ENCODE data around the gene TMEM190. TPM values are rescaled to one million over a fixed set of nuclear protein-coding genes. Genes with fewer than 3 reads are reported as not detected.
"Not testable (repeated sequence)": the region's sequence is repeated elsewhere in the genome, so short reads cannot be mapped to it uniquely, and the experiment has no call there.

Gene TMEM190
- total RNA-seq, 2 donors from 2014 or later: not detected

DNA sequence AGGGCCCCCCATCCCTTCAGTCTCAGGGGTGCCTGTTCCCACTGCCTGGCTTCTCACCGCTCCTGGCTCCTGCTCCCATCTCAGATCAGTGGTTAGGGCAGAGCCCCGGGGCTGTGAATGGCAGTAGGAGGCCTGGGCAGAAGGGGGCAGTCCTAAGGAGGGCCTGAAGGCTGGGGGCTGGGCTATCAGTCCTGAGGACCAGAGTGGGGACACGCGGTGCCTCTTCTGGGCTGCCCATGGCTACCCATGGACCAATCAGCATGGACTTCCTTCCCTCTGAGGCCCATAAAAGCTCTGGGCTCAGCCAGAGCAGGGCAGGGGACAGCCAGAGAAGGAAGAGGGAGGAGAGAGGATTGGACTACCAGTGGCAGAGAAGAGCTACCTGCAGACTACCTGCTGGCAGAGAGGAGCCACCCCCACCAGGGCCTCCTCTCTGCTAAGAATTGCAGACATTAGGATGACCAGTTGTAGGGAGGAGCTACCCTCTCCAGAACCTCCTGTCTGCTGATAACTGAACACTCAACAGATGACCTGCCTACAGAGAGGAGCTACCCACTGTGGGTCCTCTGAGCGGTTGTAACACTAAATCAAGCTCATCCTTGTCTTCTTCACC, 43.1 kb downstream of the TMEM190 start:
- TF ChIP-seq CTCF (IDR thresholded peaks at IDR 0.05): no peak
- no peak overlapping the region for H3K4me3 ChIP-seq
- no peaks in the 10 kb centered on the region for H3K36me3 ChIP-seq
- no peaks in the 10 kb centered on the region for H3K9me3 ChIP-seq
- ATAC-seq (ENCODE audit: insufficient number of reproducible peaks, low FRiP score, low read depth) (no peak), DNase-seq (ENCODE audit: low spot score) (no peak)
- no peaks in the 10 kb centered on the region for H3K27me3 ChIP-seq (replicated peaks; ENCODE audit: insufficient read depth)
- no peaks in the 10 kb centered on the region for H3K4me1 ChIP-seq (ENCODE audit: control insufficient read depth in 1 of 2, low read depth in 2 of 2)
- H3K27ac ChIP-seq: no peak overlapping the region

GRCh38 chr19:55421281-55421680, 44.7 kb downstream of the TMEM190 start:
- not testable (repeated sequence) for H3K27me3 ChIP-seq (replicated peaks; ENCODE audit: insufficient read depth); H3K36me3 ChIP-seq; ATAC-seq (ENCODE audit: insufficient number of reproducible peaks, low FRiP score, low read depth); H3K27ac ChIP-seq; H3K9me3 ChIP-seq; H3K4me1 ChIP-seq (ENCODE audit: control insufficient read depth in 1 of 2, low read depth in 2 of 2); H3K4me3 ChIP-seq; DNase-seq (ENCODE audit: low spot score)

- no peak overlapping the region for H3K27ac ChIP-seq
- TF ChIP-seq CTCF (IDR thresholded peaks at IDR 0.05): no peak
- DNase-seq (ENCODE audit: low spot score) (no peak), ATAC-seq (ENCODE audit: insufficient number of reproducible peaks, low FRiP score, low read depth) (no peak)
- H3K36me3 ChIP-seq: no peaks in the 10 kb centered on the region
- H3K27me3 ChIP-seq (replicated peaks; ENCODE audit: insufficient read depth): no peaks in the 10 kb centered on the region
- no peak overlapping the region for H3K4me3 ChIP-seq
- no peaks in the 10 kb centered on the region for H3K9me3 ChIP-seq
- no peaks in the 10 kb centered on the region for H3K4me1 ChIP-seq (ENCODE audit: control insufficient read depth in 1 of 2, low read depth in 2 of 2)
These were observed 46.8 kb downstream of the TMEM190 start for GRCh38 chr19:55423225-55424005.

DNA sequence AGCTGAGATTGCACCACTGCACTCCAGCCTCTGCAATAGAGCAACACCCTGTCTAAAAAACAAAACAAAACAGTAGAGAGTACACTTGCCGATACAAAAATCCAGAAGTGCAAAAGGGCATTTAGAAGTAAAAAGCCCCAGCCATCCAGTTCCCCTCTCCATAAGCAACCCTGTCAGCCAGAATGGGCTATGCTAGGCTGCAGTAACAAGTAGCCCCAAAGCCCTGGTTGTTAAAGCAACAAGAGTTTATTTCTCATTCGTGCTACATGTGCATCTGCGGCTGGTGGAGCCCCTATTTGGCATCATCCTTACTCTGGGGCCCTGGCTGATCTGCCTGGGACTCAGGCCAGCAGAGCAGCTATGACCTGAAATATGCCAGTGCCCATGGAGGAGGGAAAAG, 47.9 kb downstream of the TMEM190 start:
- Histone ChIP-seq H3K27me3 (replicated peaks; ENCODE audit: insufficient read depth) (no peaks in the 10 kb centered on the region), H3K9me3 (no peaks in the 10 kb centered on the region), H3K4me3 (no peak overlapping the region), H3K36me3 (no peaks in the 10 kb centered on the region), H3K4me1 (ENCODE audit: control insufficient read depth in 1 of 2, low read depth in 2 of 2) (no peaks in the 10 kb centered on the region), H3K27ac (no peak overlapping the region)
- DNase-seq (ENCODE audit: low spot score): no peak
- no peak for TF ChIP-seq CTCF (IDR thresholded peaks at IDR 0.05)
- no peak for ATAC-seq (ENCODE audit: insufficient number of reproducible peaks, low FRiP score, low read depth)

- Histone ChIP-seq H3K27ac (no peak overlapping the region), H3K4me1 (ENCODE audit: control insufficient read depth in 1 of 2, low read depth in 2 of 2) (no peaks in the 10 kb centered on the region), H3K4me3 (no peak overlapping the region), H3K36me3 (no peaks in the 10 kb centered on the region), H3K27me3 (replicated peaks; ENCODE audit: insufficient read depth) (no peaks in the 10 kb centered on the region), H3K9me3 (no peaks in the 10 kb centered on the region)
- ATAC-seq (ENCODE audit: insufficient number of reproducible peaks, low FRiP score, low read depth) (no peak), DNase-seq (ENCODE audit: low spot score) (no peak)
- TF ChIP-seq CTCF (IDR thresholded peaks at IDR 0.05): no peak
These were observed 49.4 kb downstream of the TMEM190 start for GRCh38 chr19:55426042-55426441.

Other genes starting within 250 kb of the TMEM190 start
- not detected for gene TNNT1, start 227.6 kb upstream of the TMEM190 start, total RNA-seq
- gene TNNI3, start 219.1 kb upstream of the TMEM190 start, total RNA-seq: not detected
- not detected for gene DNAAF3, start 210.2 kb upstream of the TMEM190 start, total RNA-seq
- not detected for gene SYT5, start 196.5 kb upstream of the TMEM190 start, total RNA-seq
- gene PTPRH, start 167.3 kb upstream of the TMEM190 start, total RNA-seq: 1 to 10 TPM in 1 of 2 donors, under 1 TPM in 1; 0.14 to 1.1 TPM
- 1 to 10 TPM; 2.4 to 4.8 TPM for gene TMEM86B, start 148.1 kb upstream of the TMEM190 start, total RNA-seq
- 10 to 100 TPM; 46.7 to 52.3 TPM for gene PPP6R1, start 117.8 kb upstream of the TMEM190 start, total RNA-seq
- 10 to 100 TPM; 26.8 to 26.9 TPM for gene HSPBP1, start 96.7 kb upstream of the TMEM190 start, total RNA-seq
- gene BRSK1, start 92.8 kb upstream of the TMEM190 start, total RNA-seq: 10 to 100 TPM; 10.8 to 16.7 TPM
- gene TMEM150B, start 51.5 kb upstream of the TMEM190 start, total RNA-seq: 1 to 10 TPM in 1 of 2 donors, not detected in 1; 6.8 TPM
- gene KMT5C, start 37.0 kb upstream of the TMEM190 start, total RNA-seq: 10 to 100 TPM; 10.2 to 25.2 TPM
- not detected for gene COX6B2, start 22.1 kb upstream of the TMEM190 start, total RNA-seq
- not detected for gene GARIN5B, start 13.6 kb upstream of the TMEM190 start, total RNA-seq
- under 1 TPM in 1 of 2 donors, not detected in 1; 0.92 TPM for gene IL11, start 6.4 kb upstream of the TMEM190 start, total RNA-seq
- 1 to 10 TPM in 1 of 2 donors, not detected in 1; 4.2 TPM for gene TMEM238, start 7.5 kb downstream of the TMEM190 start, total RNA-seq
- 100 to 1,000 TPM; 175 to 274 TPM for gene RPL28, start 9.1 kb downstream of the TMEM190 start, total RNA-seq
- 10 to 100 TPM; 16.3 to 17.9 TPM for gene UBE2S, start 31.0 kb downstream of the TMEM190 start, total RNA-seq
- not detected for gene SHISA7, start 66.5 kb downstream of the TMEM190 start, total RNA-seq
- gene ISOC2, start 84.8 kb downstream of the TMEM190 start, total RNA-seq: 10 to 100 TPM; 18.8 to 27.4 TPM
- not detected for gene C19orf85, start 87.9 kb downstream of the TMEM190 start, total RNA-seq
- 1 to 10 TPM; 3.5 to 7.2 TPM for gene ZNF628, start 99.8 kb downstream of the TMEM190 start, total RNA-seq
- 1 to 10 TPM; 3.4 to 3.8 TPM for gene NAT14, start 108.4 kb downstream of the TMEM190 start, total RNA-seq
- 10 to 100 TPM in 1 of 2 donors, 1 to 10 TPM in 1; 4.3 to 58.3 TPM for gene SSC5D, start 111.6 kb downstream of the TMEM190 start, total RNA-seq
- not detected for gene SBK2, start 160.3 kb downstream of the TMEM190 start, total RNA-seq
- not detected for gene SBK3, start 168.7 kb downstream of the TMEM190 start, total RNA-seq
- 1 to 10 TPM; 2.4 to 3.9 TPM for gene ZNF579, start 204.0 kb downstream of the TMEM190 start, total RNA-seq
- gene FIZ1, start 222.7 kb downstream of the TMEM190 start, total RNA-seq: 10 to 100 TPM in 1 of 2 donors, 1 to 10 TPM in 1; 9.5 to 17.3 TPM
- 10 to 100 TPM; 21.7 to 26.4 TPM for gene ZNF524, start 223.5 kb downstream of the TMEM190 start, total RNA-seq
- 10 to 100 TPM; 11.9 to 14.5 TPM for gene ZNF865, start 228.8 kb downstream of the TMEM190 start, total RNA-seq
- 10 to 100 TPM in 1 of 2 donors, 1 to 10 TPM in 1; 8.5 to 13.0 TPM for gene ZNF784, start 247.7 kb downstream of the TMEM190 start, total RNA-seq